AG09319 (cell line): ENCODE measurements around the gene ALDOB.

ENCODE experiments used
- DNase-seq: peaks from one replicate; pipeline ENCODE4 v3.0.0-alpha.2; 2010; ENCODE audit warnings: low read depth; ENCODE audit errors: extremely low read depth
- TF ChIP-seq, protein P1 (sequence below): IDR thresholded peaks from 2 replicates; pipeline ENCODE4 v1.5.1; 2011; ENCODE audit warnings: low read depth, mild to moderate bottlenecking, inconsistent platforms, low read length, moderate library complexity

ALDOB gene

DNA sequence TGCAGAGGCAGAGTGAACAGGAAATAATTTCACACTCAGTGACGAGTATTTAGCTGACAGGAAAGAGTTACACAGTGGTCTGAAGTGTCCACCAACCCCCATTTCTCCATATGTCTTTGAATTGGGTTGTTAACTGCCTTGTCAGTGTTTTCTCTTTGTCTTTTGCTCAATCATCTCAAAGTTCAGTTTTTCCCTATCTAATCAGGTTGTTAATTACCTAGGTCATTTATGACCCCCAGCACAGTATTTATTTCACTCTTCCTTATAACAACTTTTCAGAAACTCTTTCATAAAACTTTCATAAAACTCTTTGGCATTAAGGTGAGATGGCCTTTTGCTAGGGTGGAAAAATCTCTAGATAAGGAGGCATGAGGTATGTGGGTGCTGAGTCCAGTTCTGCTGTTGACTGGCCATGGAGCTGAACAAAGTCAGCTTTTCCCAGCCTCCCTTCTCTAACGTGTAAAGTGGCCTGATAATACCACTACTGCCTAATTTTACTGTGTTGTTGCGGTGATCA is 5.2 kb upstream of the ALDOB start:
- TF ChIP-seq, protein P1, sequence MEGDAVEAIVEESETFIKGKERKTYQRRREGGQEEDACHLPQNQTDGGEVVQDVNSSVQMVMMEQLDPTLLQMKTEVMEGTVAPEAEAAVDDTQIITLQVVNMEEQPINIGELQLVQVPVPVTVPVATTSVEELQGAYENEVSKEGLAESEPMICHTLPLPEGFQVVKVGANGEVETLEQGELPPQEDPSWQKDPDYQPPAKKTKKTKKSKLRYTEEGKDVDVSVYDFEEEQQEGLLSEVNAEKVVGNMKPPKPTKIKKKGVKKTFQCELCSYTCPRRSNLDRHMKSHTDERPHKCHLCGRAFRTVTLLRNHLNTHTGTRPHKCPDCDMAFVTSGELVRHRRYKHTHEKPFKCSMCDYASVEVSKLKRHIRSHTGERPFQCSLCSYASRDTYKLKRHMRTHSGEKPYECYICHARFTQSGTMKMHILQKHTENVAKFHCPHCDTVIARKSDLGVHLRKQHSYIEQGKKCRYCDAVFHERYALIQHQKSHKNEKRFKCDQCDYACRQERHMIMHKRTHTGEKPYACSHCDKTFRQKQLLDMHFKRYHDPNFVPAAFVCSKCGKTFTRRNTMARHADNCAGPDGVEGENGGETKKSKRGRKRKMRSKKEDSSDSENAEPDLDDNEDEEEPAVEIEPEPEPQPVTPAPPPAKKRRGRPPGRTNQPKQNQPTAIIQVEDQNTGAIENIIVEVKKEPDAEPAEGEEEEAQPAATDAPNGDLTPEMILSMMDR, result no peak
- no peak for DNase-seq

DNA sequence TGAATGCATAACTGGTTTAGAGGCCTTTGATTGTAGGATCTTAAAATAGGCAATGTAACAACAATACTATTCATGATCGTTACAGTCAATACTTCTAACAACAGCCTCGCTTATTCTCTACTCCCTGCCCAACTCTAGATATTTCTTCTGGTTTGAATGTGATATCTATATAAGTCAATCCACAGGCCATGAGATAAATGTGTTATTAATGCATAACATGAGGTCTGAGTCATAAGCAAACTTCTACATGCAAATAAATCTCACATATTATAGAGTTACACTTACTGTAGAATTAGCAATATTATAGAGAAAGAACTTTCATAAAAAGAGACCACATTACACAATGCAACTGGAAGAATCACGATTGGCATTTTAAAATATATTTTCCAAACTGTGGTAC is 2.9 kb upstream of the ALDOB start:
- DNase-seq, result no peak
- TF ChIP-seq, protein P1, result no peak

DNA sequence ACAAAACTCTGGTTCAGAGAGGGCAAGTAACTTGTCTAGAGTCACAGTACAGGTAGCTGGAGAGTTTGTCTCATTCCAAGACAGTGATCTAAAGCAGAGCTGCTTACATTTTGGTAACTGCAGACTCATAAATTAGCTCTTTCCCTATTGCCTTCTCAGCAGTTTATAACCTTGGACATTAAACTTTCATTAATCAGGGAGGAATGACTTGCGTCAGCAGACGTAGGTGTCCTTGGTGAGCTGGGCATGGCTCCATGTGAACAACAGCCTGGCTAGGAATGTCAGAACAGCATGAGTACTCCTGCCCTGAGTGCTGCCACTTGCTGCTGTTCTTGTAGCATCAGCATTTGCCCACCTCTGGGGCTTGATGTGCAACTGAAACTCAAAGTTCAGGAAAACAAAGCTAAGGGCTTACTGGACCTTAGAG is 2.2 kb upstream of the ALDOB start:
- TF ChIP-seq, protein P1, result no peak
- DNase-seq, result no peak

DNA sequence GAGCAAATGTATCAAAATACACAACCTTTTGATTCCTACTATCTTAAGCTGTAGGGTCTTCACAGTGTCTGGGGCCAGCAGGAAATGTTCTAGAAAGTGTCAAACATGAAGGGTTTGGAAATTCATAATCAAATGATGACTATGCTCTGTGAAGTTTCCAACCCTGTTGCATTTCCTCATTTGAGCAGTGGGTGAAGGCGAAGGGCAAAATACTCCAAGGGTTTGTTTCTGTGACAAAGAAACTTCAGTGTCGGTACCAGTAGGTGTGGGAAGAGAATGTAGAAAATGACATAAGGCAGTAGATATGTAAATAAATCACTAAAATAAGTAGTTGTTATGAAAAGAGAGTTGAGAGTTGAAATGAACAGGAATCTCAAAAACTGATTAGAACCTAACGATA is 576 bp downstream of the ALDOB start:
- no peak for DNase-seq
- TF ChIP-seq, protein P1, result no peak

DNA sequence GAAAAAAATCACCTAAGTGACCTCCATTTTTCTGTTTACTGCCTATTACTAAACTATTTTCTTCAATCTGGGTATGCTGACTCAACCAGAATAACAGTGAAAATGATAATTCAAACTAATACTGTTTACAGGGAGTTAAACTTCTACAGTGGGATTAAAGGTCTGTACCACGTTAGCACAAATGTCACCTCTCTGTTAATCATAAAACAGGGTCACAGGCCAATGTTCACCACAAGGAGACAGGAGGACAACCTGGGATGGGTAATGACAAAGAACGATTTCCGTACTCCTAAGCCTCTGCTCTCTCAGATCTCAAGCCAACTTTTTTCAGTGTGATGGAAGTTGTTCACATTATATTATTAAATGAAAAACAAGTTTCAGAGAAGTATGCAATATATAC is 2.3 kb downstream of the ALDOB start:
- TF ChIP-seq, protein P1, result no peak
- no peak for DNase-seq

DNA sequence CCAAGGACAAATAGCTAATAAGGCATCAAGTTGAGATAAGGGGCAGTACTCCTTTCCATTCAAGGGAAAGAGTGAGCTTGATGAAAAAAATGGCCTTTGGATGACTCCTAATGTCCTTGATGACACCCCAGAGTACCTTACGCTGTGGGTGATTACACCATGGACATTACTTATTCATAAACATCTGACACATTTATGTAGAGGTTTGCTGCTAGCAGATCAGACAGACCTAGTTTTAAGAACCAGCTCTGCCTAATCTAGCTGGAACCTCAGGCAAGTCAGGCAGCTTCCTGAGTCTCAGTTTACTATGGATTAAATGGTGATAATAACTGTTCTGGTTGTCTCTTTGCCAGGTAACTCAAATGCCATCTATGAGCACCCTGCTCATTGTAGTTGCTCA is 2.8 kb downstream of the ALDOB start:
- DNase-seq, result no peak
- TF ChIP-seq, protein P1, result no peak

DNA sequence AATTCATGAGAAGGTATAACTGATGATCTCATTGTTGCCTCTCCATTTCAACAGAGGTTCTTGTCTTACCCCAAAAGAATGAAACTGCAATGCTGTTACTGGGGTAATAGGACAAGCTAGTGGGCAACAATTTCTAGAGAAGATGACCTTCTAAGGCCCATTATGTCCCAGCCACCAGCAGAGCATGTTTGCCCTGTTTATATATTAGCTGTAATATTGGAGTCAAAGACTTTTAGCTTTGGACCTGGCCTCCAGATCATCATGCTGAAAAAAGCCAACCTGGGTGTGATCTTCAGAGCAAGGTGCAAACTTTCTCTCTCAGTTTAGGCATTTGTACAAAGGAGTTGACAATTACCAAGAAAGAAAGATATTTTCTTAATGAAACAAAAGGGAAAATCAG is 3.4 kb downstream of the ALDOB start:
- TF ChIP-seq, protein P1, result no peak
- no peak for DNase-seq
